GM06990 (cell line): Measurements from ENCODE around the gene DUSP7.

Experiments used
- DNase-seq: peaks from one replicate; pipeline ENCODE4 v3.0.0-alpha.2; 2011; ENCODE audit not compliant: insufficient read length; ENCODE audit errors: extremely low read depth
- H3K27me3 ChIP-seq: replicated peaks from 2 replicates; pipeline ENCODE4 v1.6.0; 2011; ENCODE audit warnings: low read length; ENCODE audit not compliant: control insufficient read depth, insufficient read depth
- H3K36me3 ChIP-seq: 2 replicates; pipeline ENCODE4 v1.5.1; 2011; ENCODE audit warnings: low read length; ENCODE audit not compliant: control insufficient read depth, insufficient read depth
- H3K4me3 ChIP-seq: replicated peaks from 2 replicates; pipeline ENCODE4 v1.5.1; 2011; ENCODE audit warnings: low read depth, mild to moderate bottlenecking, control low read depth, low read length
- CTCF ChIP-seq: IDR thresholded peaks from 2 replicates; pipeline ENCODE4 v1.5.1; 2011; ENCODE audit warnings: low read length, control low read depth, mild to moderate bottlenecking, inconsistent platforms; ENCODE audit not compliant: insufficient read depth, poor library complexity, severe bottlenecking

DUSP7 gene

GRCh38 chr3:52056521-52056967, at the start of gene DUSP7:
TSS of gene DUSP7 (minus strand) at chr3:52056571. CDS start at chr3:52056366, 205 bp downstream.
- Histone ChIP-seq H3K36me3 (peaks cover 8% of the 10 kb centered on the region), H3K4me3 (peak within 1 kb of the TSS; percentile 85), H3K27me3 (no peaks in the 10 kb centered on the region)
- no peak for TF ChIP-seq CTCF
- peak; percentile 83 for DNase-seq

DNA sequence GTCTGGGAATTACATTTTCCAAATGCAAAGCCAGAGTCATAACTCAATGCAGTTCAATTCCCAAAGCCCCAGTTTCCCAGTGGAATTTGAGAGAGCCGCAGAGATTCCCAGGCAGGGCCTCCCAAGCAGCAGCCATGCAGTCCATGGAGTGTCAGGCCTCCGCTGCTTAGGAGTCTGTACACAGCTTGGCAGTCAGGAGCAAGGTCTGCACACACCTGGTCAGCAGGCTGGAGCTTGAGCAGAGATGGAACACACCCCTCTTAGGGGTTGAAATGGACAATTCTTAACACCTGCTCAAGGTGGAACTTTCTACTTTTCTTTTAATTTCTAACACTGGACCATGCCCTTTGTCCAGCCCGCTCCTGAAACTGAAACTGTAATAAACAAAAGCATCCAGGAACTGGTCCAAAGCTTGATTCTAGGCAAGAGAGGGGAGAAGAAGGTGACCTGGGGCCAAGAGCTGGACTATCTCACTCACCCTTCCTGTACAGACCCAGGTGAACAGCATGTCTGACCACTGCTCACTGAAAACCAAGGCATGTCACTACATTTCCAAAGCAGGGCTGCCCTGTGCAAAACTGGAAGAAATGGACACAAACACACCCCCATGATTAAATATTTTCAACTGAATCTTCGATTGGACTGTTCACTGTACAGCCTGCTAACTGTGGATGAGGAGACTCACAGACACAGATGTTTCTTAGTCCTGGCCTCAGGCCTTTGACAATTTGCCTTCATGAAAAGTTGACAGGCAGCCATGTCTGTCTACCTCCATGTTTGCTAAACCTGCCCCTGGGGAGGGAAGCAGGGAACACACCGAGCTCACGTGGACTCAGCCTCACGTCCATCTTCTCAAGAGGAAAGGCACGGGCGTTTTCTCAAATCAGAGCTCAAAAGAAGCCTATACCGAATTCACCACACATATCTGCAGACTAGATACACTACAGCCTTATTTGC, 48.6 kb upstream of the DUSP7 start:
- TF ChIP-seq CTCF = no peak
- no peak for DNase-seq
- Histone ChIP-seq H3K36me3 (peaks cover 2% of the 10 kb centered on the region), H3K4me3 (no peak overlapping the region), H3K27me3 (no peaks in the 10 kb centered on the region)

- no peak for DNase-seq
- H3K36me3 ChIP-seq = peaks cover 2% of the 10 kb centered on the region; the same call in 1 of the 2 replicates
- no peak overlapping the region for H3K4me3 ChIP-seq
- H3K27me3 ChIP-seq = no peaks in the 10 kb centered on the region
- no peak for TF ChIP-seq CTCF
These were observed 46.6 kb upstream of the DUSP7 start for GRCh38 chr3:52102934-52103333.

DNA sequence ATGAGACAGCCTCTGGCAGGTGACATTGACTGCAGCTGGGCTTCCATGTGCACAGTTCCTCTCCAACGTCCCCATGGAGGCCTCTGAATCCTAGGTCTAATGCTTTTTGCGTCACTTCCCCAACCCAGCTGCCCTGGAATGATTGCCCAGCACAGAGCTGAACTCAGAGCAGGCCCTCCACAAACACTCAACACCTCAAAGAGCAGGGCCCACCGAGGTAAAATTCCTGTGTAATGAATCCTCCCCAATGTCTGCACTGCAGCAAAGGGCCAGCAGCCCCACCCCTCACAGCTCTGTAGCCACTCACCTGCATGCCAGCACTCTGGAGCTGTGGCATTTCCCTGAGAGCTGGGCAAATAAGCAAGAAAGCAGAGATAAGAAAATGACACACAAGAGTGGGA, 42.6 kb upstream of the DUSP7 start:
- Histone ChIP-seq H3K36me3 (no peaks in the 10 kb centered on the region; the same call in none of the 2 replicates), H3K27me3 (no peaks in the 10 kb centered on the region), H3K4me3 (no peak overlapping the region)
- no peak for DNase-seq
- TF ChIP-seq CTCF = no peak

- H3K27me3 ChIP-seq = no peaks in the 10 kb centered on the region
- no peak for DNase-seq
- no peak overlapping the region for H3K4me3 ChIP-seq
- peaks cover 2% of the 10 kb centered on the region for H3K36me3 ChIP-seq
- TF ChIP-seq CTCF = no peak
These were observed 41.6 kb upstream of the DUSP7 start for GRCh38 chr3:52097851-52098507.
